Measurements from ENCODE around the gene CDH15.

GRCh38 chr16:89159850-89160354 is 11.6 kb upstream of the CDH15 start:
- no peak for TF ChIP-seq PATZ1 (CRISPR knock-in tag; IDR thresholded peaks at IDR 0.05; ENCODE audit: borderline replicate concordance)
- TF ChIP-seq ISL1 (CRISPR knock-in tag; IDR thresholded peaks at IDR 0.05), result no peak
- TF ChIP-seq ZFP30 (CRISPR knock-in tag; IDR thresholded peaks at IDR 0.05), result no peak
- no peak for TF ChIP-seq SNAI2 (CRISPR knock-in tag; IDR thresholded peaks at IDR 0.05)
- TF ChIP-seq PPARA (CRISPR knock-in tag; IDR thresholded peaks at IDR 0.05; ENCODE audit: borderline replicate concordance), result no peak
- no peak for TF ChIP-seq ESRRG (CRISPR knock-in tag; IDR thresholded peaks at IDR 0.05)
- TF ChIP-seq ZC3H10 (CRISPR knock-in tag; IDR thresholded peaks at IDR 0.05), result no peak
- TF ChIP-seq RARB (CRISPR knock-in tag; IDR thresholded peaks at IDR 0.05), result no peak

All from SK-N-SH treated with all-trans-retinoic acid at 6 μM for 48 hours (cell line).